BLaER1 (cell line): ENCODE data around the gene FUT4.
"Not testable (repeated sequence)": the region's sequence is repeated elsewhere in the genome, so short reads cannot be mapped to it uniquely, and the experiment has no call there.

Experiments
- H3K27ac ChIP-seq: shearing (Covaris generic); formaldehyde crosslinking; 2 replicates; pipeline ENCODE4 v1.8.1; 2022
- H3K27me3 ChIP-seq: shearing (Covaris generic); formaldehyde crosslinking; 2 replicates; pipeline ENCODE4 v1.8.1; 2022
- H3K36me3 ChIP-seq: shearing (Covaris generic); formaldehyde crosslinking; 2 replicates; pipeline ENCODE4 v1.8.1; 2022
- H3K4me1 ChIP-seq: shearing (Covaris generic); formaldehyde crosslinking; 2 replicates; pipeline ENCODE4 v1.8.1; 2022
- H3K4me2 ChIP-seq: shearing (Covaris generic); formaldehyde crosslinking; 2 replicates; pipeline ENCODE4 v1.8.1; 2022
- H3K4me3 ChIP-seq: shearing (Covaris generic); formaldehyde crosslinking; 2 replicates; pipeline ENCODE4 v1.8.1; 2022
- H3K9ac ChIP-seq: shearing (Covaris generic); formaldehyde crosslinking; 2 replicates; pipeline ENCODE4 v1.8.1; 2022
- H3K9me3 ChIP-seq: shearing (Covaris generic); formaldehyde crosslinking; 2 replicates; pipeline ENCODE4 v1.8.1; 2022
- H4K20me1 ChIP-seq: shearing (Covaris generic); formaldehyde crosslinking; 2 replicates; pipeline ENCODE4 v1.8.1; 2022
- Cebpa-rat ChIP-seq: shearing (Covaris generic); IDR thresholded peaks from 2 replicates; pipeline ENCODE4 v1.8.1; 2022

The FUT4 gene

DNA sequence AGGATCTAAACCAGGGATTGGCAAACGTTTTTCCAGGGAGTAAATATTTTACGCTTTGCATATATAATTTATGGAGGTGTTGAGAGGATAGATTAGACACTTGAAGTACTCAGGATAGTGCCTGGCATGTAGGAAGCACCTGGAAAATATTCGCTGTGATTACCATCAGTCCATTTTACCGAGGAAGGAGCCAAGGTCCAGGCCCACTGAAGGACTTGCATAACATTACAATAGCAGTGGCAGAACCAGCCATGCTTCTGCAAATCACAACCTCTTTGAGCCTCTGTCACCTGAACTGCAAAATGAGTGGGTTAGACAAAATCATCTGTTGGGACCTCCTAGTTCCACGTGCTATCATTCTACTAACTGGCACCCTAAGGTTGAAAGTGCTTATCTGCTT, 5.4 kb downstream of the FUT4 start:
- no peak for TF ChIP-seq Cebpa-rat
- 0 out of 2 replicates have a peak overlapping the region, but pooled peaks have one; percentile 86 for H3K4me2 ChIP-seq
- no peaks in the 10 kb centered on the region for H3K9me3 ChIP-seq
- peaks cover 64% of the 10 kb centered on the region for H4K20me1 ChIP-seq
- H3K27ac ChIP-seq: no peak overlapping the region
- no peak overlapping the region for H3K4me3 ChIP-seq
- H3K4me1 ChIP-seq: peaks cover 43% of the 10 kb centered on the region
- H3K27me3 ChIP-seq: no peaks in the 10 kb centered on the region
- H3K9ac ChIP-seq: no peak overlapping the region
- H3K36me3 ChIP-seq: peaks cover 21% of the 10 kb centered on the region

DNA sequence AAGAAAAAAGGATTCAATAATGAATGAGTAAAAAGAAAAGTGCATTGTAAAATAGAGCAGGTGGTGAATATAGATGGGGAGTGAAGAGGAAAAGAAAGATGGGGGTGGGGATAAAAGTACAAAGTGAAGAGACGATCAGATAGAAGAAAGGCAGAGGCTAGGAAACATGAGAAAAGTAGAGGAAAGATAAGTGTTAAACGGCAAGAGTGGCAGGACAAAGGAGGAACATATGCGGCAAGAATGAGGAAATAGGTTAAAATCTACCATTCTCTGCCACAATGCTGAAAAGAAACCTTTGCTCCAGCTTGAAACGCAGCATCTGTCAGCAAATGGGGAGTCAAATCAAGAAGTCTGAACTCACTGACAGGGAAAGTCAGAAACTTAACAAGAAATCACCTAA, 6.8 kb downstream of the FUT4 start:
- peaks cover 14% of the 10 kb centered on the region for H3K36me3 ChIP-seq
- peaks cover 32% of the 10 kb centered on the region for H3K4me1 ChIP-seq
- H3K4me3 ChIP-seq: no peak overlapping the region
- H3K9me3 ChIP-seq: no peaks in the 10 kb centered on the region
- H3K4me2 ChIP-seq: no peak overlapping the region
- no peaks in the 10 kb centered on the region for H3K27me3 ChIP-seq
- TF ChIP-seq Cebpa-rat: no peak
- no peak overlapping the region for H3K27ac ChIP-seq
- H4K20me1 ChIP-seq: peaks cover 54% of the 10 kb centered on the region
- H3K9ac ChIP-seq: no peak overlapping the region

DNA sequence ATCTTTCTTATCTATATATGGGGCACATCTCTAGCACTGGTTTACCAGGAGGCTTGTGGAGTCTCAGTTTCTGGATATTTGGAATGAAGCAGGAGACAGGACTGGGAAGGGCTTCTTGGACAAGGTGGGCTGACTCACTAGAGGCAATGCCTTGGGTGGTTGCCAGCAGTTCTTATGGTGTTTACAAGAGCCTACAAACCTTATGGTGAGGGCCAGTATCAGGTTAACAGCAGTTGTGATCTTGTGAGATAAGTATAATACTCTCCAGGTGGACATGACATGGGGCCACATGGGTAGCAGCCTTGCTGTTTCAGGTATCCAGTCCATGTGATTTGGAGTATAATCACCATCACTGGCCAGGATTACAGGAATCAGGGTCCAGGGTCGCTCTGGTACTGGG, 10.2 kb downstream of the FUT4 start:
- H3K9me3 ChIP-seq: no peaks in the 10 kb centered on the region
- no peaks in the 10 kb centered on the region for H3K27me3 ChIP-seq
- H3K4me2 ChIP-seq: no peak overlapping the region
- H3K27ac ChIP-seq: no peak overlapping the region
- peaks cover 7% of the 10 kb centered on the region; the same call in 1 of the 2 replicates for H3K4me1 ChIP-seq
- H4K20me1 ChIP-seq: peaks cover 20% of the 10 kb centered on the region
- peaks cover 5% of the 10 kb centered on the region; the same call in 1 of the 2 replicates for H3K36me3 ChIP-seq
- H3K4me3 ChIP-seq: no peak overlapping the region
- no peak overlapping the region for H3K9ac ChIP-seq
- TF ChIP-seq Cebpa-rat: no peak

GRCh38 chr11:94555752-94556329, 12.1 kb downstream of the FUT4 start:
- not testable (repeated sequence) for H3K9ac ChIP-seq, H3K9me3 ChIP-seq, H3K4me2 ChIP-seq, H3K36me3 ChIP-seq, H3K27me3 ChIP-seq, H3K4me3 ChIP-seq, H3K4me1 ChIP-seq, H4K20me1 ChIP-seq, H3K27ac ChIP-seq

- Histone ChIP-seq H3K4me2 (no peak overlapping the region), H3K9me3 (no peaks in the 10 kb centered on the region), H3K27ac (no peak overlapping the region), H4K20me1 (no peaks in the 10 kb centered on the region), H3K4me1 (peaks cover 7% of the 10 kb centered on the region; the same call in 1 of the 2 replicates), H3K4me3 (no peak overlapping the region), H3K27me3 (no peaks in the 10 kb centered on the region), H3K9ac (no peak overlapping the region), H3K36me3 (no peaks in the 10 kb centered on the region)
- TF ChIP-seq Cebpa-rat: no peak
Measured at GRCh38 chr11:94557421-94557820, 13.7 kb downstream of the FUT4 start.

DNA sequence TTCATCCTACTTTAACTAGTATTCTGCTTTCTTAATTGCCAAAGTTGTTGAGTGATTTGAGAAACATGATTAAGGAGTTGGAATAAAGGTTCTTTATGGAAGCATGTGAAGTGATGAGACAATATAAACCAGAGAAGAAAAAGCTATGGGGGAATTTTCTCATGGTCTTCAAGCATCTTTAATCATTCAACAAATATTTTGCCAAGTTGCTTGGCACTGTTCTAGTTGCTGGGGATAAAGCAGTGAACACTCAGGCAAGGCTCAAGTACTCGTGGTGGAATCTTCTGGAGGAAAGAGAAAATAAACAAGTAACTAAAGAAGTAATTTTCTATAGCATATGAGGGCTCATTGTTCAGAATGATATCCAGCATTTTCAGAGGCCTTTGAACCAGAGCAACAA, 14.3 kb downstream of the FUT4 start:
- TF ChIP-seq Cebpa-rat: no peak
- H4K20me1 ChIP-seq: no peaks in the 10 kb centered on the region
- peak overlapping the region; percentile 45 for H3K4me2 ChIP-seq
- H3K4me1 ChIP-seq: peaks cover 7% of the 10 kb centered on the region; the same call in 1 of the 2 replicates
- no peak overlapping the region for H3K27ac ChIP-seq
- no peaks in the 10 kb centered on the region for H3K36me3 ChIP-seq
- H3K4me3 ChIP-seq: no peak overlapping the region
- H3K9ac ChIP-seq: no peak overlapping the region
- H3K9me3 ChIP-seq: no peaks in the 10 kb centered on the region
- H3K27me3 ChIP-seq: no peaks in the 10 kb centered on the region

- no peaks in the 10 kb centered on the region for H4K20me1 ChIP-seq
- no peaks in the 10 kb centered on the region for H3K36me3 ChIP-seq
- no peak overlapping the region for H3K4me3 ChIP-seq
- H3K27ac ChIP-seq: no peak overlapping the region
- no peaks in the 10 kb centered on the region for H3K27me3 ChIP-seq
- H3K9me3 ChIP-seq: no peaks in the 10 kb centered on the region
- H3K4me2 ChIP-seq: peak overlapping the region; percentile 45
- no peak overlapping the region for H3K9ac ChIP-seq
- no peak for TF ChIP-seq Cebpa-rat
- H3K4me1 ChIP-seq: peaks cover 7% of the 10 kb centered on the region; the same call in 1 of the 2 replicates
Measured at GRCh38 chr11:94558468-94558867, 14.7 kb downstream of the FUT4 start.

- H3K9me3 ChIP-seq: no peaks in the 10 kb centered on the region
- TF ChIP-seq Cebpa-rat: no peak
- H4K20me1 ChIP-seq: no peaks in the 10 kb centered on the region
- H3K4me3 ChIP-seq: no peak overlapping the region
- H3K27me3 ChIP-seq: no peaks in the 10 kb centered on the region
- H3K36me3 ChIP-seq: no peaks in the 10 kb centered on the region
- no peak overlapping the region for H3K9ac ChIP-seq
- H3K4me2 ChIP-seq: peak overlapping the region; percentile 45
- peaks cover 7% of the 10 kb centered on the region; the same call in 1 of the 2 replicates for H3K4me1 ChIP-seq
- no peak overlapping the region for H3K27ac ChIP-seq
Measured at GRCh38 chr11:94558932-94559331, 15.2 kb downstream of the FUT4 start.

GRCh38 chr11:94559361-94559760, 15.6 kb downstream of the FUT4 start:
- no peaks in the 10 kb centered on the region for H3K9me3 ChIP-seq
- H3K4me3 ChIP-seq: no peak overlapping the region
- H3K27ac ChIP-seq: no peak overlapping the region
- H3K27me3 ChIP-seq: no peaks in the 10 kb centered on the region
- no peak overlapping the region for H3K4me2 ChIP-seq
- no peaks in the 10 kb centered on the region for H4K20me1 ChIP-seq
- H3K9ac ChIP-seq: no peak overlapping the region
- TF ChIP-seq Cebpa-rat: no peak
- no peaks in the 10 kb centered on the region for H3K36me3 ChIP-seq
- peaks cover 7% of the 10 kb centered on the region; the same call in 1 of the 2 replicates for H3K4me1 ChIP-seq

DNA sequence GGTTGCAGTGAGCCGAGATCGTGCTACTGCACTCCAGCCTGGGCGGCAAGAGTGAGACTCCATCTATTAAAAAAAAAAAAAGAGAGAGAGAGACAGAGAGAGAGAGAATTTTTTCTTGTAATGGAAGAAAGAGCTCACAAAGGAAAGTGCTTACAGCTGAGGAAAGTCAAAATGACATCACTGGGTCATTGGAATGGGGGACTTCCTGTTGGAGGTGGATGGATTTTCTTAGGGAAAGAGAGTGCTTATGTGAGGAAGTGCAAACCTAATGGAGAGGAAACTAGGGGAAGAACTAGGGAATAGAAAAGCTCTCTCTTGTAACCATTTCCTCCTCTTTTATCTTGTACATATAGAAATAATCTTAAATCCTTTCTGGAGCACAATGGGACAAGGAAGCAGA, 17.1 kb downstream of the FUT4 start:
- H3K9me3 ChIP-seq: no peaks in the 10 kb centered on the region
- no peak overlapping the region for H3K4me2 ChIP-seq
- H3K27me3 ChIP-seq: no peaks in the 10 kb centered on the region
- no peak overlapping the region for H3K27ac ChIP-seq
- peaks cover 10% of the 10 kb centered on the region; the same call in 1 of the 2 replicates for H3K4me1 ChIP-seq
- H3K36me3 ChIP-seq: no peaks in the 10 kb centered on the region
- H3K4me3 ChIP-seq: no peak overlapping the region
- H4K20me1 ChIP-seq: no peaks in the 10 kb centered on the region
- TF ChIP-seq Cebpa-rat: no peak
- no peak overlapping the region for H3K9ac ChIP-seq
